Body of pancreas (tissue), 4 donors: Measurements from ENCODE around the gene NIPSNAP2. TPM values are rescaled to one million over a fixed set of nuclear protein-coding genes. Genes with fewer than 3 reads are reported as not detected.
A peak's percentile ranks its signal among the peaks of the same experiment; 100 is the strongest.

ENCODE experiments used
- ATAC-seq: fragments of 150-250 bp; one replicate; pipeline ENCODE4 v1.9.1; 2016
- DNase-seq, 4 donors: peaks; one replicate each; pipeline ENCODE4 v3.0.0-alpha.2; 2019
- H3K27ac ChIP-seq, 4 donors: fragments of 200-600 bp; sonication (generic); 1 replicate in 3 of 4; 2 replicates in 1 of 4; pipeline versions ENCODE4 v1.5.1 to v1.6.1; 2016 to 2019; ENCODE audit warnings: mild to moderate bottlenecking in 1 of 4, mixed read lengths in 1 of 4, moderate library complexity in 1 of 4
- H3K27me3 ChIP-seq, 2 donors: fragments of 200-600 bp; sonication (generic); one replicate each; pipeline ENCODE4 v1.6.0; 2016; ENCODE audit warnings: mild to moderate bottlenecking in 1 of 2
- H3K36me3 ChIP-seq, 2 donors: fragments of 200-600 bp; sonication (generic); replicated peaks in 1 of 2; 2 replicates each; pipeline ENCODE4 v1.5.1; 2016; ENCODE audit warnings: low read depth in 2 of 2; ENCODE audit not compliant: insufficient read depth in 1 of 2
- H3K4me1 ChIP-seq: fragments of 200-600 bp; sonication (generic); one replicate; pipeline ENCODE4 v1.6.0; 2016
- H3K4me3 ChIP-seq, 2 donors: fragments of 200-600 bp; sonication (generic); 1 replicate in 1 of 2; 2 replicates in 1 of 2; pipeline ENCODE4 v1.5.1; 2016 to 2019
- H3K9me3 ChIP-seq, 3 donors: fragments of 200-600 bp; sonication (generic); 1 replicate in 2 of 3; 2 replicates in 1 of 3; pipeline ENCODE4 v1.5.1; 2016
- POLR2A ChIP-seq, 3 donors: fragments of 450-650 bp; IDR thresholded peaks; one replicate each; pipeline ENCODE4 v1.6.1; 2016; ENCODE audit warnings: antibody characterized with exemption in 3 of 3, mild to moderate bottlenecking in 2 of 3
- WGBS, 2 donors: methylation state at CpG; one replicate each; pipeline ENCODE4 v1.1.5; 2017; 5-methylcytosine and 5-hydroxymethylcytosine counted together
- intact Hi-C: fragments of 100-400 bp; cut with DNase I; formaldehyde crosslinking; loops from one replicate; pipeline ENCODE4 v1.15.1; 2023
- total RNA-seq, 2 donors: library from RNA; depleted of rRNA; stranded (reverse); fragments of >200 nt; gene quantifications; one replicate each; pipeline ENCODE4 v1.1.0, GENCODE V29; 2016
- TF ChIP-seq, protein P1 (sequence below), 7 experiments: fragments of 450-650 bp in 4 of 7; fragments of 200-600 bp in 3 of 7; sonication (generic) in 3 of 7; IDR thresholded peaks; one replicate each; pipeline ENCODE4 v1.5.1; 2016 to 2019; ENCODE audit warnings: antibody characterized with exemption in 7 of 7

NIPSNAP2 gene
- 10 to 100 TPM; 42.5 to 51.6 TPM for total RNA-seq

DNA sequence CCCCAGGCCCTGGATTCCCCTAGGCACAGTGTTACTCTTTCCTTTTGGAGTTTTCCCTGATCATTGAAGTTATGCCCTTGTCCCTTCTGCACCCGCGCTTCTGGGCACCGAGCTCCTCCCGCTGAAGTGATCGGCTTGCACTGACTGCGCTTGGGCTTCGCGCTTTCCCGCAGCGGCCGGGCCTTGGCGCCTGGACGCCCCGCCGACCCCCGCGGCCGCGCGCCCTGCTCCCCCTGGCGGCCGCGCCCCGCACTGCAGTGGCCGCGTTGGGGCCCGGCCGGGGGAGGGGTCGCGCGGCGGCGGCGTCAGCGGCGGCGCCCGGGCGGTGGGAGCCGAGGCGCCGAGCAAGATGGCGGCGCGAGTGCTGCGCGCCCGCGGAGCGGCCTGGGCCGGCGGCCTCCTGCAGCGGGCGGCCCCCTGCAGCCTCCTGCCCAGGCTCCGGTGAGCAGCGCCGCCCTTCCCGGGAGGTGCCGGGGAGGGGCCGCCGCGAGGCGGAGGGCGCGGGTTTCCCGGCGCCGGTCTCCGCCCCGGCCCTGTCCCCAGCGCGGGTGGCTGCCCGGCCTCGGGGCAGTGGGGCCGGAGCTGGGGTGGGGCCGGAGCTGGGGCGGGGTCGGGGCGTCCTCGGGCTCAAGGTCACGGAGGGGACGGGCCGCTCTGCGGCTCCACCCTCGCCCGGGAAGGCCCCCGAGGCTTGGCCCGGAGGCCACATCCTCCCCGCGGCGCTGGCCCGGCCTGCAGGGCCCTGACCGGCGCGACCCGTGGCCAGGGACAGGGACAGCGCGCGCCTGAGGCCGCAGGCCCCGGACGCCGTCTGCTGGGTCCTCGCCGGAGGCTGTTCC is at the start of gene NIPSNAP2:
NIPSNAP2 (plus strand) TSS at position 325 of the 839 bp plus-strand sequence; CDS start at position 350, 25 bp downstream.
- peak; percentile 90 for ATAC-seq
- Histone ChIP-seq H3K9me3 (no peaks in the 10 kb centered on the region), H3K4me1 (peaks cover 27% of the 10 kb centered on the region), H3K27me3 (no peaks in the 10 kb centered on the region), H3K36me3 (no peaks in the 10 kb centered on the region), H3K27ac (peak within 1 kb of the TSS; percentile 92 to 96 (median 94)), H3K4me3 (peak within 1 kb of the TSS; percentile 41 to 44)
- WGBS, 2 donors = 0% methylated on average over 14 to 76 of the region's 105 CpGs
- TF ChIP-seq, protein P1, sequence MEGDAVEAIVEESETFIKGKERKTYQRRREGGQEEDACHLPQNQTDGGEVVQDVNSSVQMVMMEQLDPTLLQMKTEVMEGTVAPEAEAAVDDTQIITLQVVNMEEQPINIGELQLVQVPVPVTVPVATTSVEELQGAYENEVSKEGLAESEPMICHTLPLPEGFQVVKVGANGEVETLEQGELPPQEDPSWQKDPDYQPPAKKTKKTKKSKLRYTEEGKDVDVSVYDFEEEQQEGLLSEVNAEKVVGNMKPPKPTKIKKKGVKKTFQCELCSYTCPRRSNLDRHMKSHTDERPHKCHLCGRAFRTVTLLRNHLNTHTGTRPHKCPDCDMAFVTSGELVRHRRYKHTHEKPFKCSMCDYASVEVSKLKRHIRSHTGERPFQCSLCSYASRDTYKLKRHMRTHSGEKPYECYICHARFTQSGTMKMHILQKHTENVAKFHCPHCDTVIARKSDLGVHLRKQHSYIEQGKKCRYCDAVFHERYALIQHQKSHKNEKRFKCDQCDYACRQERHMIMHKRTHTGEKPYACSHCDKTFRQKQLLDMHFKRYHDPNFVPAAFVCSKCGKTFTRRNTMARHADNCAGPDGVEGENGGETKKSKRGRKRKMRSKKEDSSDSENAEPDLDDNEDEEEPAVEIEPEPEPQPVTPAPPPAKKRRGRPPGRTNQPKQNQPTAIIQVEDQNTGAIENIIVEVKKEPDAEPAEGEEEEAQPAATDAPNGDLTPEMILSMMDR (IDR thresholded peaks at IDR 0.05) = peak in 5 of 7 experiments; percentile 5 to 99 (median 83)
- TF ChIP-seq POLR2A (IDR thresholded peaks at IDR 0.05) = peak; percentile 34 to 72 (median 50)
- DNase-seq = peak; percentile 84 to 87 (median 86)
- intact Hi-C loops = loop anchor here (10.0 kb wide), 1 partner anchor 320 kb away; no protein-coding TSS in a partner anchor

DNA sequence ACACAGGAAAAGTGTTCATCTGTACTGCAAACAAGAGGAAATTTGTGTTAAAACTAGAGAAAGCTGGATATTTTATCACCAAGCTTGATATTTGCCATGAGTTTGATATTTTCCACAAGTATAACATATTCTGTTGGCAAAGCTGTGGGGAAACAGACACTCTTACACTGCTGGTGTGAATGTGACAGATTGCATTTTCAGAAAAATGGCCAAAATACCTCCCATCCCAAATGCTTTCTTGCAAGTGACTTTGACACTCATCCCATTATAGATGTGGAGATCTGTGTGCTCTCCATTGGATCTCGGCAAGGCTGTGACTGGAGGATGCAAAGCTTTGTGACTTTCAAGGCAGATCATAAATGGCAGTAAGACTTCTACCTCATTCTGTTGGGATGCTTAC is 46.6 kb upstream of the NIPSNAP2 start:
- H3K36me3 ChIP-seq = no peaks in the 10 kb centered on the region
- no peak for TF ChIP-seq POLR2A (IDR thresholded peaks at IDR 0.05)
- TF ChIP-seq, protein P1 (IDR thresholded peaks at IDR 0.05) = no peak
- H3K4me3 ChIP-seq = no peak overlapping the region
- no peaks in the 10 kb centered on the region for H3K27me3 ChIP-seq
- H3K9me3 ChIP-seq = no peaks in the 10 kb centered on the region
- no peak overlapping the region for H3K27ac ChIP-seq
- H3K4me1 ChIP-seq = no peaks in the 10 kb centered on the region
- 88 to 91% methylated on average over 1 of the region's 1 CpG for WGBS, 2 donors
- no peak for ATAC-seq
- intact Hi-C loops = no loop called here
- no peak for DNase-seq

DNA sequence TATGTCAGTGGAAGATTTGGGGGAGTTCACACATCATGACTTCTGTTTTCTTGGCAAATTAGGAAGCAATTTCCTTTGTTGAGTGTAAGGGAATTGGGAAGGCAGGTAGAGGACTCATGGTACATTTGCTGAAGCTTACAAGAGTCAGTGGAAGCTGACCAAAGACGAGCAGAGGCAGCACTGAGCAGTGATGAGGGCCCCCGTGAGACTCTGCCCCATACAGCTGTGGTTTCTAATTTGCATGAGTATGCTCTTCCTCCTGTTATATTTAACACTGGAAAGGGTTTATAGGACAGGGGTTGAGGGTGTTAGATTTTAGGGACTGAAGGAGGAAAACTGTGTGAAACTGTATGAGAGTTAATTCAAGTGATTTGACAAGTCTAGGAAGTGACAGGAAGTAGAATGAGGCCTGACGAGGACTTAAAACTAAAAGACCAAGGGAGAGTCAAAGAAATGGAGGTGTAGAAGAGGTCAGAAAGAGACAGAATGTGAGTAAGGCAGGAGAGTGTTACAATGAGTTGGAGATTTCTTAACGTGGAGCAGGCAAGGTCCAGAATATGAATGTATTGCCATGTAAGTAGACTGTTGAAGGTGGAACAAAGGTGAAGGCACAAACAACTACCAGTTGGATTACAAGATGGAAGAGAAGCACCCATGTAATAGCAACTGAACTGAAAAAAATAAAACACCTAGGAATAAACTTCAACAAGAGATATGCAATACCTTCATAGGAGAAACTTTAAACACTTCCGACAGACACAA is 36.2 kb upstream of the NIPSNAP2 start:
- whole genome bisulfite sequencing, 2 donors = 76 to 90% methylated on average over 5 of the region's 5 CpGs
- H3K36me3 ChIP-seq = no peaks in the 10 kb centered on the region
- H3K4me3 ChIP-seq = no peak overlapping the region
- intact Hi-C loops = no loop called here
- H3K27me3 ChIP-seq = no peaks in the 10 kb centered on the region
- TF ChIP-seq, protein P1 (IDR thresholded peaks at IDR 0.05) = no peak
- no peak for TF ChIP-seq POLR2A (IDR thresholded peaks at IDR 0.05)
- ATAC-seq (no peak), DNase-seq (no peak)
- H3K4me1 ChIP-seq = no peaks in the 10 kb centered on the region
- H3K9me3 ChIP-seq = no peaks in the 10 kb centered on the region
- no peak overlapping the region for H3K27ac ChIP-seq

DNA sequence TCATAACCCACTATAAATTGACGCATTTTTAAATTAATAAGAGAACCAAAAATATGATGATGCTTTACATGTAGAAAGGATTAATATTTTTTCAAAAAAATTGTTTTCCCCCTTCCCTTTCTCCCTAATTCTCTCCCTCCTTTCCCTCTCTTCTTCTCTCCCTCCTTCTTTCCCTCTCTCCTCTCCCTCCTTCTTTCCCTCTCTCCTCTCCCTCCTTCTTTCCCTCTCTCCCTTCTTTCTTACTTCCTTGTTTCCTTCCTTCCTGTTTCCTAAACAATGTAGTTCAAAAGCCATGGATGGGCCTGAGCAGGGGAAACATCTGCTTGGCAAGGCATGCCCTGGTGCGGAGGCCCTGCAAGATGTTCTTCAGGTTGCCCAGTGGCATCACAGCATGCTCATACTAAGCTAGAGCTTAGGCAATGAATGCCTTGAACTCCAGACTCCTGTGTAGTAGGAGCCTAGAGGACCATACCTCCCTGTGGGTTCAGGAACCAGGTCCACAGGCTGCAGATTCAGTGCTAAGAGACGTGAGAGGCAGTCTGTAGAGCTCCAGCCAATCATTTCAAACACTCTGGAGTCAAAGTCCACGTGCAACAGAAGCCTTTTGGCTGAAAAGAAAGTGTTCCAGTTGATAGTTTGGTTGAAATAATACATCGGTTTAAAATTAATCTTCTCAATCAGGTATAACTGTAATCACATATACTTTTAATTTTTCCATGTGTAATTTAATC is 32.8 kb upstream of the NIPSNAP2 start:
- 64 to 85% methylated on average over 5 of the region's 5 CpGs for WGBS, 2 donors
- Histone ChIP-seq H3K4me1 (no peaks in the 10 kb centered on the region), H3K4me3 (no peak overlapping the region), H3K27ac (no peak overlapping the region), H3K36me3 (no peaks in the 10 kb centered on the region), H3K27me3 (no peaks in the 10 kb centered on the region), H3K9me3 (no peaks in the 10 kb centered on the region)
- DNase-seq (no peak), ATAC-seq (no peak)
- intact Hi-C loops = no loop called here
- TF ChIP-seq POLR2A (IDR thresholded peaks at IDR 0.05) = no peak
- TF ChIP-seq, protein P1 (IDR thresholded peaks at IDR 0.05) = no peak
